NCI-H1048 (cell line): ENCODE data around the gene ROR1.

Source experiments
- DNase-seq: peaks from one replicate; lab custom pipeline; 2025; lab: John Stamatoyannopoulos, UW

ROR1 gene

DNA sequence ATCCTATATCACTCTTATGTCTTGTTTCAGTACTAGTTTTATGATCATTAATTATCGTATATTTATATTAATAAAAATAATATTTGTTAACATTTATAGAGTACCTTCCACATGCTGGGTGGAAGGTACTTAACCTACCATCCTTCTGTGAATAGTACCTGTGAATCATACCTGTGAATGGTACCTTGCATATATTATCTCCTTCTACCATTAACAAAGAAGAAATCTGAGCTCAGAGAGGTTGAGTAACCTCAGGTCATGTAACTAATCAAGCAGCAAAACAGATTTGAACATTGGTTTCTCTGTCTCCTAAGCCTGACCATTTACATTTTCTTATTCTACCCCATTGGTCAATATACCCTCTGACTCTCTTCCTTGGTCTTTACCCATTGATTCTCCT, 255.2 kb downstream of the ROR1 start:
- DNase-seq: no peak

DNA sequence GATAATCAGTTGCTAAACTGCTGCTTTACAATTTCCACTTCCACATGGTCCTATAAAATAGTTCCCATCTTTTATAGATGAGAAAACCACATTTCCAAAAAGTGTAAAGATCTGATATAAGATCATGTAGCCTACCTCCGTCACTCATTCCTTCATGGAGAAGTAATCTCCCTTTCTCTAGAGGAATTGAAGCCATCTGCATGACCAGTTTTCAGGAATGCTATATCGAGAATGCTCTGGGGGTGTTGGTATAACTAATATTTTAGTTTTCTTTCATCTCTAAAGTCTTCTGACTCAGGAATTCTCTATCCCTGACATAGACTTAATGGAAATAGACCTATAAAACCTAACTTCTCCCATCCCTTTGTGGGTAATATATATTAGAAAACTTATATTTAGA, 256.6 kb downstream of the ROR1 start:
- DNase-seq: no peak

DNA sequence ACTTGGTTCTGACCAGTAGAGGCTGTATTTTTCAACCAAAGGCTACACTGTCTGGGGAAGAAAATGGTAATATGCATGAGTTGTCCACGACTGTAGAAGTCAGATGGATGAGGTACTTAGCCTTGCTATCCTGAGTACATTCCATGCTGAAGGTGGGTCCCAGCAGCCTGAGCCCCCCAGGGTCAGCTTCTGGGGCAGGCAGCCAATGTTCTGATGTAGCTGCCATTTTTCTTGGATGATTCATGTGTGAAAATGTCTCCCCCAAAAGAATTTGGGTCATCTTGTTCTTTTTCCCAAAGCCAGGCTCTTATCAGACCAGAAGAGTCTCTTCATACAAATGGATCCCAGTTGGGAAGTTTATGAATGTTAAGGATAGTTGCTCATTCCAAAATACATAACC, 257.4 kb downstream of the ROR1 start:
- no peak for DNase-seq

DNA sequence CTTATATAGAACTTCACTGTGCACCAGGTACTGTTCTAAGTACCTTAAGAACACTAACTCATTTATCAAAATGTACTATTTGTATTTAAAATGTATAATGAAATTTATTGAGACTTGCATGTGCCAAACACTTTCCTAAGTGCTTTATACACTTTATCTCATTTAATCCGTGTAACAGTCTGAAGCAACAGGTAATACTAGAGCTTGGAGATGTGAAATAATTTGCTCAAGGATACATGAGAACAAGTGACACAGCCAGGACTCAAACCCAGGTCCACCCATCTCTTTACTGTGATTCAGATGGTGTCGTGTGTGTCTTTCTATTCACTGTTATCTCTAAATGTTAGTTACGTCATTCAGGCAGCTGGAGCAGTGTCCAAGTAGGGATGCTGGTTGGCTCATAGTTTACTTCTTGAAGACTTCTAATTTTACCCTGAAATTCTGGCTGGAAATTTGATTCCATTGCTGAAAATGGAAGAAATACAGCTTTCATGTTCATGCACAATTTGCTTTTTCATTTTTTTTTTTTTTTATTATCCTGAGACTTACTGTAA, 259.9 kb downstream of the ROR1 start:
- DNase-seq: no peak

DNA sequence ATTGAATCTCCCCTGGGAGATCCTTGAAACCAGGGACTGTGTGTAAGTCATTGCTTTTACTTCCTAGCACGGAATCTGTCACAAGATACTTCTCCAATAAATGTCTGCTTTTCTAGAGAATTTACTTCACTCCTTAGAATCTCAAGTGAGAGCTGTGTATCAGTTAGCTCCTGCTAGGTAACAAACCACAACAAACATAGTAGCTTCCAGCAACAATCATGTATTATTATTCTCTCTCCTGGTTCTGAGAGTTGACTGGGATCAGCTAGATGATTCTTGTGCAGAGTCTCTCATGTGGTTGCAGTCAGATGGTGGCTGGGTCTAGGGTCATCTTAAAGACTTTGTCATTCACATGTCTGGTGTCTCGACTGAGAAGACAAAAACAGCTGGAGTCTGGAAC, 262.7 kb downstream of the ROR1 start:
- no peak for DNase-seq

DNA sequence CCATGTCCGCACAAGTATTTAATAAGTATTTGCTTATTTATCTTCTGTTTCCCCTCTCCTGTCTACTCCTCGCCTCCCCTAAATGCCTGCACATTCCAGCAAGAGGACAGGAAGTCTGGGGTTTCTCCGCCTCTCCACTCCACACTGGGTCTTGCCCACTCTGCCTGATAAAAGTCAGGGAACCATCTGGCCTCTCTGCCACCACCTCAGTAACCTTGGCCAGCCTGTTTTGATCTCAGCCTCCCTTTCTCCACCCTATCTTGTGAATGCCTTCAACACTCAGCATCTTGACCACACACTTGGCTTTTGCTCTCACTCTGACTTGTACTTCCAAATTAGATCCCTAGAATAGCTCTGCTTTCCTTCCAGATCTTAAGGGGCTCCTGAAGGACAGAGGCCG, 264.3 kb downstream of the ROR1 start:
- DNase-seq: no peak

DNA sequence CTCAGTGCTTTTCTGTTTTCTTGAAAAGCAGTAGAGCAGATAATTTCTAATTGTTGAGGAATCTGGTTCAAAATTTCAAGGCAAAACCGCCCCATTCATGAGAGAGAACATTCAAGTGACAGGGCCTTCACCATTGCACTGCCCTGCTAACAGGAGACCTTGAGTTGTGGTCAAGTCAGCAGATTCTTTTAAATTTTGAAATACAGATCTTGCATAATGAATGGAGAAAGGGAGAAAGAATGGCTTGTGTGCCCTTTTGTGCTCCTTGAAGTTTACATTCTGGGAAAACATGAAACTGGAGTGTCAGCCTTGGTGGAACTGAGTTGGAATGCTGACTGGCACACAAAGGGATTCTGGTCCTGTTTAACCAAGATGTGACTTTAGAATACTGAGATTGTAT, 265.1 kb downstream of the ROR1 start:
- no peak for DNase-seq

DNA sequence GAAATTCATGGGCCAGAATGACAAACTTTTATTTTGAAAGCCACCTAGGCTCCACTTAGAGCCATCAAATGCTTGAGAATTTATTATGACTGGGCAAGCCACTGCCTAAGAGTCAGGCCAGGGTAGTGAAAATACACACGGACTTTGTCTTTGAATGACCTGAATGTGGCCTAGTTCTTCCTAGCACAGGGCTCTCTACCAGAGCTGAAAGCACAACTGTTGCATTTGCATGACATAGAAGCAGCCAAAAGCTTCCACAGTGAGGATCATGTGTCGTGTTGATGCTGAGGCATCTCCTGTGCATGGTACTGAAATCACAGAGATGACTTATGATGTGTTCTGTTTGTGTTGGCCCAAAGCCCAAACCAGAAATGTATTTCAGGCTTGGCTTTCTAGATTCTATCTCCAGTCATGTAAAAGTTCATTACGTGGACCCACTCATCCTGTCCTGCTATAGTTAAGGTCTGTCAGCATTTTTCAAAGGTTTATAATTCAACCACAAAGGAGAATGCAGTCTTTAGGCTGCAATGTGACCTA, 265.6 kb downstream of the ROR1 start:
- no peak for DNase-seq

DNA sequence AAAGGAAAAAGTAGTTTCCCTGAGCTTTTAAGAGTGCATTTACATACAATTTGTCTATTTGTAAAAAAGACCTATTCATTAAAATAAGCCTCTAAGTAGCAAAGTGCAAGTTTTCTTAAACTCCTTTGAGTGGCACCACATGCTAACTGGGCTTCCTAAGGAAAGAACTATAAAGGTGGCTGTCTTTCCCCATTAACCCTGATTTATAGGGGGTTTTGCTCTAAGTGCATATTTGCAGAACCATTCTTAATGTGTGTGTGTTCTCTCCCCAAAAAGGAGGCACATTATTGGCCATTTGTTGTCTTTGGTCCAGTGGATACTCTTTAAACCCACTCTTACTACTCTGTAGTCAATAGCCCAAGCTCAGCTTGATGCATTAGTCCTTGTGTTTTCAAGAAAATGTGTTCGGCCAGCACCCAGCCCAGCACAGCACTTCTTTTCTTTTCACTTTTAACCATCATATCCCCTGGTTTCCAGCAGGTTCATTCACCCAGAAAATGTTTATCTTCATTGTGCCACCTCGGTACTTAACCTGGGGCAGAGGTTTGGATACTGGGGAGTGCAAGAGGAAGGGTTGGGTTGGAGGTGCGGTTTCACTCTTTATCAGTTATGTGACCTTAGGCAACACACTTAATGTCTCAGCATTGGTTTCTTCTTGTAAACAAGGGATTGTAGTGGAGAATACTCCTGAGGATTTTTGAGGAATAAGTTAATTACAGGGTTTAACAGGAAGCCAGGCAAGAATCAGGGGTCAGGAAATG, 267.7 kb downstream of the ROR1 start:
- no peak for DNase-seq

DNA sequence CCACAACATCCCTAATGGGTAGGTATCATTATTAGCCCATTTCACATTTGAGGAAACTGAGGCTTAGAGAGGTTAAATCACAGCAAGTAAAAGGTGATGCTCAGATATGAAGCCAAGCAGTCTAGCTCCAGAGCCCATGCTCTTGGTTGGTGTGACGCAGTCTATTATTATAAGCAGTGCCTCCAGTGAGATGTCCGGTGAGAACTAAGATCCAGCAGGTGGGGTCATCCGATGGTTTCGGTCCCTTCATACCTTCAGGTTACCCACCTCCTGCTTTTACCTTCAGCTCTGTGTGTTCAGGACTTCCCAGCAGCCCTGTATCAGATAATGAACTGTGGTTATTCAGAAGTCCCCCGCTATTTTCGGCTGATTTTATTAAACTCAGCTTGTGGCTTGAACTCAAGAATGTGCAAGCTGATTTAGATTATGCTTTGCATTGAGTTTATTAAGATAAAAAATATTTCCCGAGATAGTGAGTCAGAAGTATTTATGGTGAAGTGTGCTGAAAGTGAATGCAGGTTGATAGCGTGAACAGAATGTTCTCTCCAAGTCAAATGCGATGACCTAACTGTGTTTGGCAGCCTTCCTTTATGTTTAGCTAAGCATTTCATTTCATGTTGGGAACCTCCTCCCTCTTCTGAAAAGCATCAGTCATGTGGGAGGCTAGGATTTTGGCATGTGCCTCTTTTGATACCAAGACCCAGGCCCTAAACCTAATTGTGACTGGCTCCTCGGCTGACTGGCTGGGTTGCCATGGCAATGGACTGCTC, 268.7 kb downstream of the ROR1 start:
- no peak for DNase-seq

DNA sequence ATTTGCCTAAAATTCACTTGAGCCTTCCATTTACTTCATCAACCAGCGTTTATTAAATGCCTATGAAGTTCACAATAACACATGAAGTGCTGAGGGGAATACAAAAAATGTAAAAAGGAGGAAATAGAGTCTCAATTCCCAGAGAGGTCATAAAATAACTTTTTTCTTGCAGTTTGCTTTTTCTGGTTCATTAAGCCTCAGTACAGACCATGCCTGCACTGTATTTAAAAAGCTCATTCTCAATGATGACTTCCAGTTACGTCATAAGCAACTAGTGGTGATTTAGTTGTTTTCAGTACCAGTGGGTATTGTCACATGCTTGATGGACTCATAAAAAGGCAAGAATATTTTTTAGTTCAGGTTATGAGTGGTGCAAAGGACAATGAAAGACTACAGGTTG, 269.5 kb downstream of the ROR1 start:
- no peak for DNase-seq

DNA sequence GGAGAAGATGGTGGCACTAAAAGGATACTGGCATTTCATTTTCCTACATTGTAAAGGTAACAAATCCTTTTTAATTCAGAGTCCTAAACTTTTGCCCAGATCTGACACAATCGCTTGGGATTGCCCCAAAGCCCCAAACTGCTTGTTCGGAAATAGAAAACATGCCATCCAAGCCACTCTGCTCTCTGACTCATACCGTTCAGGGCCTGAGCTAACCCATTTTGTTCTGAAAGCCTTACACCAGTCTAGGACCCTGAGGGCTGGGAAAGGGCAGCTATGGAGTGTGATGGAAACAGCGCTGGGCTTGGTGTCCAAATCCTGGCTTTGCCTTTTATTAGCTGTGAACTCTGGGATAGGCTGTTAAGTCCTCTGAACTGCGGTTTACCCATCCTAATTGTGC, 270.2 kb downstream of the ROR1 start:
- no peak for DNase-seq

DNA sequence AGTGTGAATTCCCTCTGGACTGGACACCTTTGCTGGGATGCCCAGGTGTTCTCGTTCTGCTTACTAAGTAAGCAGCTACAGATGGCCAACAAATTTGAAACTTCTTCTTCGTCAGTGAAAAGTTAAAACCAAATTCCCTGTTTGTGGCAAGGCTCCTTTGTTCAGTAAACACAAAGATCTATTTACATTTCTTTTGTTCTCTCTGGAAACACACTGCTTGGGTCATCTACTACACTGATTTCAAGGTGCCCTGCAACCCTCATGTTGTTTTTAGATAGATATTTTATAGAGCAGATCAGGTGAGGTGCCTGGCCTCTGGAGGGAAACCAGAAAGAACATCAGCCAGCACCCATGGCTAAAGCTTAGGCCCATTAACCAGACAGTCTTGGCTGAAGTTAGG, 272.4 kb downstream of the ROR1 start:
- no peak for DNase-seq

DNA sequence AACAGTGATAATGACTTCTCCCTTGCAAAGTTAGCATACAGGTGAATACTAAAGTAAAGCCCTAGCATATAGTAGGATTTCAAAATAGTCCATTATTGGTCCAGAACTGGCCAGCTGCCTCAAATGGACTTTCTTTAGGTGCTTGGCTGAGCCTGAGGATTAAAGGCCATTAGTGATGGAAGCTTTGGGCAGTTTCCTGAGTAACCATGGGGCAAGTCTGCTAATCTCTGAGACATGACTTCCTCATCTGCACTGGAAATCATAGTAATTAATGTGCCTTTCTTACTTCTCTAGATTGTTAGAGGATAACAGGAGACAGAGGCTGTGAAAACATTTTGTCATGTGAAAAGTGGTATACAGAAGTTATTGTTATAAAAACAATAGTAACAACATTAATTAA, 273.1 kb downstream of the ROR1 start:
- DNase-seq: no peak

DNA sequence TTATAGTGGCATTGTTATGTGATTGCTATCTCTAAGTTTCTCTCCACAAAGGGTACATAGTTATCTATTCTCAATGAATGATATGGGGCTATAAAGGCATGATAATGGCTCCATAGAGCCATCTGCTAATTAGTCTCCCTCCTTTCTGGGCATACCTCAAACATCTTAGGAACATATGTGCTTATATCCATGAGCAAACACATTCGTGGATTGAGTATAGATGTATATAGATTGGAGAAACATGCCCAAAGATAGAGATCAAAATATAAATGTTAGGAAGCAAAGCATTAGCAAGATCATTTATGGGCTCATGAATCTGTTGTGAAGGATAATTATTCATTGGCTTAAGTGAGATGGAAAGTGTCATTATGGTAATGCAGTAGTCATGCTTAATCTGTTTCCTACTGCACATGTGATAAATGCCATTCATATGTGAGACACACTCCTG, 273.8 kb downstream of the ROR1 start:
- no peak for DNase-seq

DNA sequence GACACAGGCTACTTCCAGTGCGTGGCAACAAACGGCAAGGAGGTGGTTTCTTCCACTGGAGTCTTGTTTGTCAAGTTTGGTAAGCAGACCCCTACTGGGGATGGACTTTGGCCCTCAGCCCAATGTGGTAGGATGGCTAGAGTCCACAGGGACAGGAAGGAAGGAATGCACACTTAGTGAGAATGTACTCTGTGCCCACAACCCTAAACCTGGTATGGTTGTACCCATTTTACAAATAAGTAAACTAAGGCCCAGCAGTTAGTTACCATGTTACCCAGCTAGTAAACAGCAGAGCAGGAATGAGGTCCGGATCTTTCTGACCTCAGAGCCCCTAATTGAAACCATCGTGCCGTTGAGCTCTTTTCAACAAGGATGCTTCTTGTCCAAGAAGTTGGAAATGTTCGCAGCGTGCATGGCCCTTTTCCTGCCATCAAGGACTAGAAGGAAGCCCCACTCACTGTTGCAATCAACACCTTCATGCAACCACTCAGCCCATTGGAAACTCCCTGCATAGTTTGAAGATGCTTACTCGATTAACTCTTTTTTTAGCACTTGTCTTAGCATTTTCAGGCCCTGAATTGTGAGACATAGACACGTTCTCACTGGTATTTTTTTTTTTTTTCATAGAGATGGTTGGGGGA, 276.2 kb downstream of the ROR1 start:
- DNase-seq: no peak

DNA sequence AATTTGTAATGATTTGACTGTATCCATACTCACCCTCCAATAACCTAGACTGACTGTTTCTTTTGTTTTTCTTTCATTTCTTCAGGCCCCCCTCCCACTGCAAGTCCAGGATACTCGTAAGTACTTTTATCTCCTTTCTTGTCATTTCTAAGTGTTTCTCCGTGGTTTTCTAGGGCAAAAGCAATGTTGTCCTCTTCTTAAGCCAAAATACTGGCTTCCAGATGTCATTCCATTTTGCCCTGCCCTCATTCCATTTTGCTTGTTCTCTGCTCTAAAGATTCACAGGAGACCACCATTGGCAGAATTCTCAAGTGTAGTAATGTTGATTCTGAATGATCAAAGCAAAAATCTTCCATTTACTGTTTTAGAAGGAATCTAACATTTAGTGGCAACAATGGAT, 276.8 kb downstream of the ROR1 start:
- DNase-seq: no peak

DNA sequence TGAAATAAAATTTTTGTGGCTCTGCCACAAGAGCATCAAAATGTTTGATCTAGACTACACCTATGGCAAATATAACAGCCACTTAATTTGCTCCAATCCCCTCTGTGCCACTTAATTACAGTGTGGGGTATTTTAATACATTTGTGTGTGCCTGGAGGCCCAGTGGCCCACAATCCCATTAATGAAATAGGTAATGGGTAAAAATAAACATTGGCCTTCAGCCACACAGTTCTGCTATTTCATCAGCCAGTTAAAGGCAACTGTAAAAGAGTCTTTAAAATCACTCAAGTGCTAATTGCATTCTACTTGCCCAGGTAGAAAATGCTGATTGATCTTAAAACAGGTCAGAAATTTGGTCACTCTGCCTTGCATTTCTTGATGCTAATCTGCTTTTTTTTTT, 278.0 kb downstream of the ROR1 start:
- no peak for DNase-seq

DNA sequence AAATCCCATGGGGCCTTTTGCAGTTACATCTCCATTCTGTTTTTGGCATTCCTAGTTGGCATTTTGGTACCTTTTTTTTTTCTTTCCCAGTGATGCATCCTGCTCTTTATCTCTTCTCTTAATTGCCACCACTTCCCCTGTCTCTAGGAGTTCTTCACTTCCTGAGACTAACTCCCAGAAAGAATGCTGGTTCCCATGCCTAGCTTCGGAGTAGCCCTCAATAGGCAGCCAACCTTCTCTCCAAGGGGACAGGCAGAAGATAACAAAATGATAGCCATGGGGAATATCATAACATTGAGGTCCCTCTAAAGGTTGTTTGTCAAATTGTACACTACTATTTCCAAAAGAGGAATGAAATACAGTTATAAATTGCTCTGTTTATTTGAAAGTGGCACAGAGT, 279.0 kb downstream of the ROR1 start:
- DNase-seq: no peak

DNA sequence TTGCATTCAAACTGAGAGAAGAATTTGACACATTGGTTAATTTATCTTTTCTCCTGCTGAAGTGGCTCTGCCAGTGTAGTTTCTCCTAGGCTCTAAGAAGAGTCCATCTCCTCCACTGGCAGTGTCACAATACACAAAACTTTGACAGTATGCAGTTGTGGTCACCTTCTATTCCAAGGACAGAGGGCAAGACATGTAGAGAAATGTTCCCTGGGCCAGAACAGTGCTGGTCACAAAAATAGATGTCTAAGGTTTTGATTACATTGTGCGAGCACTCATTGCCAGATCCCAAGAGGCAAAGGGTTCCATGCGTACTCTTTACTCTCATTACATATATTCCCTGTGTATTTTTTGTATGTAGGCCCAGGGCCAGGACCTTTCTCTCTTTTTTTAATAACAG, 281.5 kb downstream of the ROR1 start:
- no peak for DNase-seq

DNA sequence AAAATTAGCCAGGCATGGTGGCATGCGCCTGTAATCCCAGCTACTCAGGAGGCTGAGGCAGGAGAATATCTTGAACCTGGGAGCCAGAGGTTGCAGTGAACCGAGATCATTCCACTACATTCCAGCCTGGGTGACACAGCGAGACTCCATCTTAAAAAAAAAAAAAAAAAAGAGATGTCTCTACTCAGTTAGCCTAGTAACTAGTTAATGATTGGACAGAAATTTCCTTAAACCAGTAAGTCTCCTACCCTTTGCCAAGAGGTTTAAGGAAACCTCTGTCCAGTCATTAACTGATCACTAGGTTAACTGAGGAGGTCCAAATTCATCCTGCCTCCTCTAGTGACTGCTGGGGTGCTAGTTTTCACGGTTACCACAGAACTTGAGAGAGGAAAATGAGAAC, 285.7 kb downstream of the ROR1 start:
- no peak for DNase-seq

DNA sequence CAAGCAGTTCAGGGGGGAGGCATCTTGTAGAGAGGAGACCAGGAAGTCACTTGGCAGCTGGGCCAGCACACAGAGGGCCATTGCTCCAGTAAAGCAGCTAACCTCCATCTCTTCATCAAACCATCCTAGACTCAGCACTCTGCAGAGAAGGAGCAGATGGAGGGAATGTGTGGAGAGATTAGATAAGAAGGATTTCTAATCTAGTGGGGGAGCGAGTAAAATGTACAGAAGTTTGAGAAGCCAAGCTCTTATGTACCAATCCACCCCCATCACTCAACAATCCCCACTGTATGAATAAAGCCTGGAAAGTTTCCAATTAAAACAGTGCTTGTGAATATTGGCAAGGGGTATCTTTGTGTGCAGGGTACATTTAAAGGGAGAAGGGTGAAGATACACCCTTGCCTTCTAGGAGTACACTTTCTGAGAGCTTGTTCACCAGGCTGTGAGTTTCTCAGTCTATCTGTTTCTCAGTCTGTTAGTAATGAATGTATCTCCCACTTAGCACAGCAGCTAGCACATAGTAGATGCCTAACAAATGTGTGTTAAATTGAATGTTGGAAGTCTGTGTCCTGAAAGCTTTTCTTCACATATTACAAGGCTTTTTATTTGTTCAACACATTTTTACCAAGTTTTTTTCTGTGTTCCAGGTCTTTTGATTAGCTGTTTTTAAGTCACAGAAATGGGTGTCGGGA, 286.9 kb downstream of the ROR1 start:
- DNase-seq: no peak
